ENCODE results near the gene ANKS3. TPM values are rescaled to one million over a fixed set of nuclear protein-coding genes. Genes with fewer than 3 reads are reported as not detected.

The ANKS3 gene
- total RNA-seq, 4 donors from 2014 or later, result 9.3 to 21.5 (median 13.2) TPM

- no peak for TF ChIP-seq CTCF (IDR thresholded peaks at IDR 0.05; ENCODE audit: low read depth)
Measured at GRCh38 chr16:4656695-4657686, 77.1 kb downstream of the ANKS3 start.

GRCh38 chr16:4656221-4656620 is 77.8 kb downstream of the ANKS3 start:
- no peak for TF ChIP-seq CTCF (IDR thresholded peaks at IDR 0.05; ENCODE audit: low read depth)

- no peak for TF ChIP-seq CTCF (IDR thresholded peaks at IDR 0.05; ENCODE audit: low read depth)
Measured at GRCh38 chr16:4655801-4656200, 78.3 kb downstream of the ANKS3 start.

- no peak for TF ChIP-seq CTCF (IDR thresholded peaks at IDR 0.05; ENCODE audit: low read depth)
Measured at GRCh38 chr16:4654964-4655590, 79.0 kb downstream of the ANKS3 start.

- TF ChIP-seq CTCF (IDR thresholded peaks at IDR 0.05; ENCODE audit: low read depth), result no peak
Measured at GRCh38 chr16:4654011-4654963, 79.8 kb downstream of the ANKS3 start.

GRCh38 chr16:4652561-4652960 is 81.5 kb downstream of the ANKS3 start:
- TF ChIP-seq CTCF (IDR thresholded peaks at IDR 0.05; ENCODE audit: low read depth), result no peak
